Astrocyte (in vitro differentiated cells and primary cell): Measurements from ENCODE around the gene IGSF21. TPM values are rescaled to one million over a fixed set of nuclear protein-coding genes. Genes with fewer than 3 reads are reported as not detected.

Source experiments
- DNase-seq: peaks from one replicate; pipeline ENCODE4 v3.0.0-alpha.2; 2010; ENCODE audit warnings: low read depth
- FAIRE-seq: peaks from 2 replicates; lab custom pipeline; 2011; peaks lifted over from hg19 to GRCh38; lab: Jason Lieb, UNC
- H2AFZ ChIP-seq: 2 replicates; pipeline ENCODE4 v1.6.0; 2012; ENCODE audit warnings: low read depth, low read length, inconsistent platforms
- H3K27ac ChIP-seq: 2 replicates; pipeline ENCODE4 v1.5.1; 2011; ENCODE audit warnings: low read depth, low read length, inconsistent platforms
- H3K27me3 ChIP-seq: 2 replicates; pipeline ENCODE4 v1.6.0; 2011; ENCODE audit warnings: low read length, inconsistent platforms; ENCODE audit not compliant: insufficient read depth
- H3K36me3 ChIP-seq: 2 replicates; pipeline ENCODE4 v1.5.1; 2011; ENCODE audit warnings: low read length, inconsistent platforms; ENCODE audit not compliant: insufficient read depth
- H3K4me1 ChIP-seq: 2 replicates; pipeline ENCODE4 v1.5.1; 2011; ENCODE audit warnings: low read length, inconsistent platforms; ENCODE audit not compliant: insufficient read depth
- H3K4me2 ChIP-seq: 2 replicates; pipeline ENCODE4 v1.6.0; 2012; ENCODE audit warnings: low read length, inconsistent platforms
- H3K4me3 ChIP-seq: 2 replicates; pipeline ENCODE4 v1.5.1; 2011; ENCODE audit warnings: low read depth, mild to moderate bottlenecking, low read length, inconsistent platforms; ENCODE audit not compliant: insufficient read depth
- H3K79me2 ChIP-seq: 2 replicates; pipeline ENCODE4 v1.6.0; 2012; ENCODE audit warnings: mild to moderate bottlenecking, low read length, inconsistent platforms; ENCODE audit not compliant: insufficient read depth
- H3K9ac ChIP-seq: 2 replicates; pipeline ENCODE4 v1.6.0; 2012; ENCODE audit warnings: mild to moderate bottlenecking, low read length, inconsistent platforms
- H3K9me3 ChIP-seq: 2 replicates; pipeline ENCODE4 v1.5.1; 2012; ENCODE audit warnings: low read depth, mild to moderate bottlenecking, low read length, inconsistent platforms; ENCODE audit not compliant: insufficient read depth
- H4K20me1 ChIP-seq: 2 replicates; pipeline ENCODE4 v1.6.0; 2012; ENCODE audit warnings: low read length, inconsistent platforms; ENCODE audit not compliant: insufficient read depth
- H3K27ac Mint-ChIP-seq: one replicate; pipeline ENCODE4 v1.8.0; 2021; ENCODE audit warnings: mild to moderate bottlenecking, mixed read lengths; ENCODE audit not compliant: unreplicated experiment
- H3K27me3 Mint-ChIP-seq: one replicate; pipeline ENCODE4 v1.8.0; 2021; ENCODE audit warnings: low read depth, mixed read lengths; ENCODE audit not compliant: unreplicated experiment
- H3K36me3 Mint-ChIP-seq: one replicate; pipeline ENCODE4 v1.8.0; 2021; ENCODE audit warnings: low read depth, mixed read lengths; ENCODE audit not compliant: unreplicated experiment
- H3K4me1 Mint-ChIP-seq: one replicate; pipeline ENCODE4 v1.8.0; 2021; ENCODE audit warnings: low read depth, mixed read lengths; ENCODE audit not compliant: unreplicated experiment
- H3K4me3 Mint-ChIP-seq: one replicate; pipeline ENCODE4 v1.8.0; 2021; ENCODE audit warnings: mild to moderate bottlenecking, moderate library complexity, mixed read lengths; ENCODE audit not compliant: unreplicated experiment
- H3K9me3 Mint-ChIP-seq: one replicate; pipeline ENCODE4 v1.8.0; 2021; ENCODE audit warnings: mild to moderate bottlenecking, mixed read lengths; ENCODE audit not compliant: unreplicated experiment
- EZH2 ChIP-seq: IDR thresholded peaks from 2 replicates; pipeline ENCODE4 v1.6.1; 2012; ENCODE audit warnings: mild to moderate bottlenecking, low read length, inconsistent platforms; ENCODE audit not compliant: insufficient read depth
- total RNA-seq: library from RNA; stranded (reverse); gene quantifications from 2 replicates; pipeline ENCODE4 v1.2.1, GENCODE V29; 2021
- TF ChIP-seq, protein P1 (sequence below): IDR thresholded peaks from 2 replicates; pipeline ENCODE4 v1.5.1; 2011; ENCODE audit warnings: low read depth, mild to moderate bottlenecking, inconsistent platforms, low read length, moderate library complexity; ENCODE audit not compliant: insufficient read depth

The IGSF21 gene
- total RNA-seq, 1 donor from 2014 or later = not detected

DNA sequence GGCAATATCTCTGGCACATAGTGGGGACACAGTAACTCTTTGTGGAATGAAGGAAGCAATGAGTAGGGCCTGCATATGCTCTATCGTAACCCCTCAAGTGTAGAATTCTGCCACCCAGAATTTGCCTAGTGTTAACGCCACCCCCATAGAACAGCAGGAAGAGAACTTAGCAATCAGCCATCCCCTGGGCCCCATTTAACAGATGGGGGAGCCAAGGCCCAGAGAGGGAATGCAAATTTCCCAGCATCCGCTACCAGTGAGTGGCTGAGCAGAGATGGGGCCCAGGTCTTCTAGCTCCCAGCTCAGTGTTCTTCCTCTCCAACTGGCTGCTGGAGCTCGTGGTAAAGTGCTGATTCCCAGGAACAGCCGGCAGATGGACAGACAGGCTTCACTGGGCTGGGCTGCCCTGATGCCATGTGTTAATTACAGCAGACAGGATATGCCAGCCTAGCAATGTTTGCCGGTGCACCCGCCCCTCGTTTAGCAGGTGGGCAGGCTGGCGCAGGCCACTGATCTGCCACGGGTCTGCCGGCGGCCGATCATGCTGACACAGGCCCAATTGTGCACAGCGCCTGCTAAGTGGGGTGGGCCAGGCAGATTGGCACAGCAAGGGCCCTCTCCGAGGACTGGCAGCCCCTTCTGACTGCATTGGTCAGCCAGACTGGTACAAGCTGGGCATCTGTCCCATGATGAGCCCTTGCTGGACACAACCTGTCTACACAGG is 171.9 kb downstream of the IGSF21 start:
- Mint-ChIP-seq H3K4me3 (no peak overlapping the region), H3K27ac (no peak overlapping the region), H3K27me3 (peaks cover 31% of the 10 kb centered on the region), H3K36me3 (no peaks in the 10 kb centered on the region), H3K9me3 (no peaks in the 10 kb centered on the region), H3K4me1 (peaks cover 9% of the 10 kb centered on the region)
- no peak for TF ChIP-seq EZH2
- TF ChIP-seq, protein P1, sequence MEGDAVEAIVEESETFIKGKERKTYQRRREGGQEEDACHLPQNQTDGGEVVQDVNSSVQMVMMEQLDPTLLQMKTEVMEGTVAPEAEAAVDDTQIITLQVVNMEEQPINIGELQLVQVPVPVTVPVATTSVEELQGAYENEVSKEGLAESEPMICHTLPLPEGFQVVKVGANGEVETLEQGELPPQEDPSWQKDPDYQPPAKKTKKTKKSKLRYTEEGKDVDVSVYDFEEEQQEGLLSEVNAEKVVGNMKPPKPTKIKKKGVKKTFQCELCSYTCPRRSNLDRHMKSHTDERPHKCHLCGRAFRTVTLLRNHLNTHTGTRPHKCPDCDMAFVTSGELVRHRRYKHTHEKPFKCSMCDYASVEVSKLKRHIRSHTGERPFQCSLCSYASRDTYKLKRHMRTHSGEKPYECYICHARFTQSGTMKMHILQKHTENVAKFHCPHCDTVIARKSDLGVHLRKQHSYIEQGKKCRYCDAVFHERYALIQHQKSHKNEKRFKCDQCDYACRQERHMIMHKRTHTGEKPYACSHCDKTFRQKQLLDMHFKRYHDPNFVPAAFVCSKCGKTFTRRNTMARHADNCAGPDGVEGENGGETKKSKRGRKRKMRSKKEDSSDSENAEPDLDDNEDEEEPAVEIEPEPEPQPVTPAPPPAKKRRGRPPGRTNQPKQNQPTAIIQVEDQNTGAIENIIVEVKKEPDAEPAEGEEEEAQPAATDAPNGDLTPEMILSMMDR = no peak
- FAIRE-seq = no peak
- Histone ChIP-seq H3K9me3 (no peaks in the 10 kb centered on the region), H3K27me3 (no peaks in the 10 kb centered on the region), H3K27ac (no peak overlapping the region), H3K79me2 (no peaks in the 10 kb centered on the region), H3K9ac (no peak overlapping the region), H2AFZ (no peak overlapping the region), H3K36me3 (no peaks in the 10 kb centered on the region), H3K4me2 (no peak overlapping the region), H4K20me1 (no peaks in the 10 kb centered on the region), H3K4me3 (no peak overlapping the region), H3K4me1 (no peaks in the 10 kb centered on the region)
- DNase-seq = no peak

DNA sequence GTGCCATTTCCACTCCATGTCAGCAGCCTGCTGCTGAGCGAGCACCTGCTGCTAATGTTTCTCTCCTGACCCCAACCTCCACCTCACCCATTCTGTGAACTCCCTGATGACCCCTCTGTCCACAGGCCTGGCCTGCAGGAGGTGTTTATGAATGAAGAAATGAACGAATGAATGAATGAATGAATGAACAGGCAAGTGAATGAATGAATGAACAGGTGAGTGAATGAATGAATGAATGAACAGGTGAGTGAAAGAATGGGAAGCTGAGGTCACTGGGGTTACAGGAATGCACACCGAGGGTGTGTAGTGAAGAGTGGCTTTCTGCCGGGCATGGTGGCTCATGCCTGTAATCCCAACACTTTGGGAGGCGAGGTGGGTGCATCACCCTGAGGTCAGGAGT is 173.4 kb downstream of the IGSF21 start:
- Histone ChIP-seq H3K27ac (no peak overlapping the region), H3K4me1 (no peaks in the 10 kb centered on the region), H3K9ac (no peak overlapping the region), H4K20me1 (no peaks in the 10 kb centered on the region), H3K9me3 (no peaks in the 10 kb centered on the region), H3K36me3 (no peaks in the 10 kb centered on the region), H2AFZ (no peak overlapping the region), H3K27me3 (no peaks in the 10 kb centered on the region), H3K79me2 (no peaks in the 10 kb centered on the region), H3K4me3 (no peak overlapping the region), H3K4me2 (no peak overlapping the region)
- H3K9me3 Mint-ChIP-seq = no peaks in the 10 kb centered on the region
- H3K36me3 Mint-ChIP-seq = no peaks in the 10 kb centered on the region
- H3K4me3 Mint-ChIP-seq = no peak overlapping the region
- TF ChIP-seq, protein P1 = no peak
- TF ChIP-seq EZH2 = no peak
- peaks cover 9% of the 10 kb centered on the region for H3K4me1 Mint-ChIP-seq
- no peak for FAIRE-seq
- peaks cover 24% of the 10 kb centered on the region for H3K27me3 Mint-ChIP-seq
- DNase-seq = no peak
- no peak overlapping the region for H3K27ac Mint-ChIP-seq

DNA sequence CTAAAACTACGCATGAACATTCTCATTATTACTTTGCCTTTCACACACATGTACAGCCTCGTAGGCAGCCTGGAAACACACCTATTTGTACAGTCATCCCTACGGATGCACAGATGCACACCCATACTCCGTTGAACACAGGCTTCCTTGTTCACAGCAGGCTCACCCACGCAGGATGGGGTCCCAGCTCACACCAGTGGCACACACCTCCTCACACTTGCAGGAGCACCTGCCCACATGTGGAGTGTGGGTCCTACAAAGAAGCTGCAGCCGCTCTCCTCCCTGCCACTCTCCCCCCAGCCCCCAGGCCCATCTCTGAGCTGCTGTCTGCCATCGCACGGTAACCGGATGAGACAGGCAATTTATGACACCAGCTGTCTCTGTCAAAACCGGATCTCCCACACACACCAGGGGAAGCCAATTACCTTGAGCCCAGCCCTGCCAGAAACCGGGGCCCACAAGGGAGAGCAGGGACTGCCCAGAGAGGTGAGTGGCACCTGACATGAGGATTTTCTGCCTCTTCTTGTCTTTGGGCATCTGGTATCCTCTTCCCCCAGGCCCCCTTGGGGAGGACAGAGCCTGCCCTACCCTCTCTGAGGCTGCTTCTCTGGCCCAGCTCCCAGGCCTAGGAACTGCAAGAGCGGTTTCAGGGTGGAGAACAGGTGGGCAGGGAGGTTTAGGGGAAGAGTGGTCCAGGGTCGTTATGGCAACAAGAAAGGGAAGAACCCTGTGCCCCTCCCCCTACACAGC is 175.4 kb downstream of the IGSF21 start:
- H3K9ac ChIP-seq = no peak overlapping the region
- no peak for TF ChIP-seq EZH2
- TF ChIP-seq, protein P1 = no peak
- no peak overlapping the region for H3K4me2 ChIP-seq
- H3K27ac ChIP-seq = no peak overlapping the region
- Mint-ChIP-seq H3K36me3 (no peaks in the 10 kb centered on the region), H3K4me1 (peaks cover 9% of the 10 kb centered on the region), H3K27me3 (peaks cover 24% of the 10 kb centered on the region), H3K9me3 (no peaks in the 10 kb centered on the region), H3K27ac (no peak overlapping the region), H3K4me3 (no peak overlapping the region)
- no peaks in the 10 kb centered on the region for H3K27me3 ChIP-seq
- no peaks in the 10 kb centered on the region for H4K20me1 ChIP-seq
- no peaks in the 10 kb centered on the region for H3K9me3 ChIP-seq
- FAIRE-seq = no peak
- no peak overlapping the region for H2AFZ ChIP-seq
- no peak for DNase-seq
- no peak overlapping the region for H3K4me3 ChIP-seq
- no peaks in the 10 kb centered on the region for H3K36me3 ChIP-seq
- no peaks in the 10 kb centered on the region for H3K4me1 ChIP-seq
- H3K79me2 ChIP-seq = no peaks in the 10 kb centered on the region
